Measurements from ENCODE around the gene TSHR.
"Not testable (repeated sequence)": the region's sequence is repeated elsewhere in the genome, so short reads cannot be mapped to it uniquely, and the experiment has no call there.

TSHR gene

DNA sequence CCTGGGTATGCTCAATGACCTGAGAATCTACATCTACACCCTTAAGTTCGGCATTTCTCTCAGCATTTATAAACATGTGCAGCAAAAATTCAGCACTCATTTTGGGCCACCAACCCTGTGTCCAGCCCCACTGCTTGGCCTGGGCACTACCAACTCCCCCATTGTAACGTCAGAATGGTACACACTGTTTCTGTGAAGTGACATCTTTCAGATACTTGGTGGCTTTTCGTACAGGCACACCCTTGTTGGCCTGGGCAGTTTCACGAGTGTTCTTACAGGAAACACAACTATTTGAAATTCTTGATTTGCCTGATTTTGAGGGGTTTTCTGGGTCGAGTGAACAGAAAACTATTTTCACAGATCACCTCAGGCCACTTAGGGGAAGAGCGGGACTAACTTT is 46.0 kb downstream of the TSHR start:
- DNase-seq = no peak

DNA sequence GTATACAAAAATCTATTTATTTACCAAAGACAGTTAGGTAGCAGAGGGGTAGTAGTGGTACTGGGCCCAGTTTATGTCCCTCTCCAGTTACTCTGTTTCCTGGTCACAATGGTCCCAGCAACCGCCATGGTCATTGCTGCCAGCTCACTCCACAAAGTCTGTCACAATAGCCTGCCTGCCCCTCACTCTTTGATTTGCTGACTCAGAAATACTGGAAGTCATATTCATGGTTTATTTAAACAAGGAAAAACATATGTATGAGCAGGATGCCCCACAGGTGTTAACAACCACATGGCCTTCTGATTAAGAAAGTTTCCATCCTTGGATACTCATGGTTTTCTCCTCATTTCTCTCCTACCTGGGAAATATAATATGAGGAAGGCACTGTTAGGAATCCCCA is 49.2 kb downstream of the TSHR start:
- peak; percentile 9 for DNase-seq

DNA sequence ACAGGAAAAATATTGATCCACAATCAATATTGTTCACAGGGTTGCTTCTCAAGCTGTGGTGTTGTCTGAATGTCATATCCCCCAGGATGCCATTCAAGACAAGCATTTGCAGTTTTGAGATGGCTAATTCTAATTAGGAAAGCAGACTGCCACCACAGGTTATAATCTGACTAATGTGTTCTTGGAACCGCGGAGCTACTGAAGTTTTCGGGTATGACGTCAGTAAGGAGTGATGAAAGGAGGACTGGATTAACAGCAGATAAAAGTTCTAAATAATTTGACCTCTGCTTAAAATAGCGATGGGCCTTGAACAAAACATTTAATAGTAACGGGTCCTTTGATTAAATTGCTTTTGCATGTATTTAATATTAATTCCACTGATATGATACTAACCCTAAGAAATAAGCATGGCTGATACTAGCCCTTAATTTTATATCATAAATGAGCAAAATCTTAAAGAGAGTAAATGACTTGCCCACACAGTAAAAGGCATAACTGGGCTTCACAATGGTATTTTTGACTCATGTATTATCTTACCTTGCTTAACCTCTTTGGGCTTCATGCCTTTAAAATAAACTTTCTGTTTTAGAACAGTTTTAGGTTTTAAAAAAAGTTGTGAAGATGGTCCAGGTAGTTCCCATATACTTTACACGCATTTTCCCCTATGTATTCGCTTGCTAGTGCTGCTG is 50.3 kb downstream of the TSHR start:
- no peak for DNase-seq

DNA sequence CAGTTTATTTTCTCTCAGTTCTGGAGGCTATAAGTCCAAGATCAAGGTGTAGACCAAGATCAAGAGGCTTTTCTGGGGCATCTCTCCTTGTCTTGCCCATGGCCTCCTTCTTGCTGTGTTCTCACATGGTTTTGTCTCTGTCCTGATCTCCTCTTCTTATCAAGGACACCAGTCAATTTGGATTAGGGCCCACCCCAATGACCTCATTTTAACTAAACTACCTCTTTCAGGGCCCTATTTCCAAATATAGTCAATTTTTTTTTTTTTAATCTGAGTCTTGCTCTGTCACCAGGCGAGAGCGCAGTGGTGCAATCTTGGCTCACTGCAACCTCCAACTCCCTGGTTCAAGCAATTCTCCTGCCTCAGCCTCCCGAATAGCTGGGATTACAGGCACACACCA is 50.8 kb downstream of the TSHR start:
- DNase-seq = no peak

DNA sequence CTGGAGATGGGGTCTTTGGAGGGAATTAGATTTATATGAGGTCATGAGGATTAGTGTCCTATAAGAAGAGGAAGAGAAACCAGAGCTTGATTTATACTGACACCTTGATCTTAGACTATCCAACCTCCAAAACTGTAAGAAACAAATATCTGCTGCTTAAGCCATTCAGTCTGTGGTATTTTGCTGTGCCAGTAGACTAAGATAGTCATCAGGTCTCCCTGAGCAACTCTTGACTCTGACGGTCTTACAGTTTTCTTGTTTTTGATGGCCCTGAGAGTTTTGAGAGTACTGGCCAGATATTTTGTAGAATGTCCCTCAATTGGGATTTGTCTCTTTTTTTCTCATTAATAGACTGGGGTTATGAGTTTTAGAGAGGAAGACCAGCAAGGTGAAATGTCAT is 51.7 kb downstream of the TSHR start:
- no peak for DNase-seq

DNA sequence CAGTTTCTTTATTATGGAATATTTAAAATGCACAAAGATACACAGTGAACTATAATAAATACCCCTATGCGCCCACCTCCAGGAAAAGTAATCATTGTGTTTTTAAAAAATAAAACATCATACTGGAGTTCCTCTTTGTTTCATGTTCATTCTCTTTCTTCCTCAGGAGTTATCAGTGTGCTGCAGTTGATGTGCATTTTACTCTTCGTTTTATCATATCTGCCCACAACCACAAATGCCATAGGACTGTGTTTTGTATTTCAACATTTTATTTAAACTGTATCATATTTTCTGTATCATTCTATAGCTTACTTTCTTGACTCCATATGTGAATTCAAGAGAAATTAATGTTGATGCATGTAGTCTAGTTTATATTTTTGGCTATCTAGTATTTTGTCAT is 53.9 kb downstream of the TSHR start:
- no peak for DNase-seq

DNA sequence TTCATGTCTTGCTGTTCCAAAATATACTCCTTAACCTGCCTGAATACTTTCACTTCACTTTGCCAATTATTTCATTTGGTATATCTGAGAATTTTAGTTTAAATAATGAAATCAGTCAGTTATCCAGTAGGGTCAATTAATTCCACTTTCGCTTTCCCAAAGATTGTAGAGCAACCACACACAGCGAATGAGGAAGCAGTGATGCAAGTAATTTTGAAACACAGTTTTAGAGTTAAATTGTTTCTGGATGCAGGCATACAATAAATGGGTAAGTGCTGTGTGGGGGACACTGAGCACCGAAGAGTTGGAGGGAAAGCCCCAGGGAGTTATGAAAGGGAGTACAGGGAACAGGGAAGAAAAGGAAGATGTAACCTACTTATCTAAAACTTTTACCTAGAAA is 62.8 kb downstream of the TSHR start:
- DNase-seq = no peak

DNA sequence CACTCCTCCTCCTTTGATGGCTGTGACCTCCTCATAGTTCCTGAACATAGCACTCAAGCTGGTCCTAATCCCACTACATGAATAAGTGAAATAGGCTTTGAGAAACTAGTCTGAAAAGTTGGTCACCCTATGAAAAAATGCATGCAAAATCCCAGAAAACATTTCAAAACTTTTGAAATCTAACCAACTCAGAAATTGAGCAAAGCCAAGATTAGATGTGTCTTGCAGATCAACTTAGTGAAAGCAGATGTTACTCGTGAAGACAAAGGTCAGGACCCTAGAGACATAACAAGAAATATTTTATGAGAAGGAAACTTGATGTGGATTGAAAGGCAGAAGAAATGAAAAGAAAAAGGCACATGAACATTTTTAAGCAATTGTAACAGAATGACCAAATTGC is 63.3 kb downstream of the TSHR start:
- no peak for DNase-seq

DNA sequence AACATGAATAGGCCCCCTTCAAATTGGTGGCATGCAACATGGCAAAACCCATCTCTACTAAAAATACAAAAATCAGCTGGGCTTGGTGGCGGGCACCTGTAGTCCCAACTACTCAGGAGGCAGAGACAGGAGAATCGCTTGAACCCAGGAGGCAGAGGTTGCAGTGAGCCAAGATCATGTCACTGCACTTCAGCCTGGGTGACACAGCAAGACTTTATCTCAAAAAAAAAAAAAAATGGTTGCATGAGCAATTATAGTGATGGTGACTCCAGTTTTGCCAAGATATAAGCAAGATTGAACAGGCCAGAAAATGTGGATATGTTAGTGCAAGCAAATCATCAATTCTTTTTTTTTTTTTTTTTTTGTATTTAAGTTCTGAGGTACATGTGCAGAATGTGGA is 63.7 kb downstream of the TSHR start:
- not testable (repeated sequence) for DNase-seq

DNA sequence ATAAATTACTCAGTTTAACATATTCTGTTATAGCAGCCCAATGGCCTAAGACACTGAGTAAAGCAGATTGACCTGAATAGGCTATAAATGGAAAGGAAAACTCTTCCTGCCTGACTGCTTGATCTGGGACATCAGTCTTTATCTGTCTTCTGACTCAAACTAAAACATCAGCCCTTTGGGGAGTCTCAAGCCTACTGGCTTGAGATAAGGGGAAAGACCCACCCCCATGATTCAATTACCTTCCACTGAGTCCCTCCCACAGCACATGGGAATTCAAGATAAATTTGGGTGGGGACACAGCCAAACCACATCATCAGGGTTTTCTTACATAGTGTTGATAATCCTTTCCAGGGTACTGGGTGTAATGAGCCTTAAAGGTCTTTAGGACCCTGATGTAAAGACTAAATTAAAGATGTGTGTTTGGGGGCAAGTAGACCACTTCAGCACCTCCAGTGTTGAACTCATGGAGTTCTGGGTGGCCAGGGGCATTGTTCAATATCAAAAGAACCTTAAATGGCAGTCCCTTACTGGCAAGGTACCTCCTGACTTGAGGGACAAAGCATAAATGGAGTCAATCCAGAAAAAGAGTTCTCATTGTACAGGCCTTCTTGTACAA is 67.8 kb downstream of the TSHR start:
- DNase-seq = no peak

DNA sequence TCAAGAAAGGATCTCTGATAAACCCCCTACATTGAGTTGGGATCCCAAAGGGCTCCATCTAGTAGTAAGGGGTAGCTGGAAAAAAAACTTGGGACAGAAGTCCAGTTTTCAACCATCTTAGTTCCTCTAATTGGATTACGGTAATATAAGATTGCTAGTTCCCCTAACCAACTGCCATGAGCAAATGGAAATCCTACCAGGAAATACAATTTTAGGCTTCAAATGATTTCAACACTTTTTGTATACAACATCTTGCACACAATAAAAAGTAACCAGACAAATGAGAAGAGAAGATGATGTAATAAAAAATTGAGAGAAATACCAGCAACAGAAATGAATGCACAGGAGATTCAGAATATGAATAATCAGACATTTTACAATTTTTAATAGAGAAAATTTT is 73.0 kb downstream of the TSHR start:
- no peak for DNase-seq

DNA sequence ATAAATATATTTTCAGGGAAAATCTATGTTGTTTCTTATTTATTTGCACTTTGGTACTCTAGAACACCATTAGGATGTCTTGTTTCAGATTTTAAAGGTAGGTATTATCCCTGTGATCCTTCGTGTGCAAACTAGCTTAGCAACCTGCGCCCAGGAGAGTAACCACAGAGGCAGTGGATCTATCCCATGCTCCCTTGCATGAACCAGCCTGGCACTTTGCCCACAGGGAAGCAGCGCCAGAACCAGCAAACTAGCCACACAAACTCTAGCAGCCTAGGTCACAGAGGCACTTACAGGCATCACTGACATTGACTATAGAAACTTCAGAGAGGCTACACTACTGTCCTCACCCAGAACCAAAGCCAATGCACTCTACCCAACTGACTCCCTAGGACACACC is 76.1 kb downstream of the TSHR start:
- DNase-seq = no peak

DNA sequence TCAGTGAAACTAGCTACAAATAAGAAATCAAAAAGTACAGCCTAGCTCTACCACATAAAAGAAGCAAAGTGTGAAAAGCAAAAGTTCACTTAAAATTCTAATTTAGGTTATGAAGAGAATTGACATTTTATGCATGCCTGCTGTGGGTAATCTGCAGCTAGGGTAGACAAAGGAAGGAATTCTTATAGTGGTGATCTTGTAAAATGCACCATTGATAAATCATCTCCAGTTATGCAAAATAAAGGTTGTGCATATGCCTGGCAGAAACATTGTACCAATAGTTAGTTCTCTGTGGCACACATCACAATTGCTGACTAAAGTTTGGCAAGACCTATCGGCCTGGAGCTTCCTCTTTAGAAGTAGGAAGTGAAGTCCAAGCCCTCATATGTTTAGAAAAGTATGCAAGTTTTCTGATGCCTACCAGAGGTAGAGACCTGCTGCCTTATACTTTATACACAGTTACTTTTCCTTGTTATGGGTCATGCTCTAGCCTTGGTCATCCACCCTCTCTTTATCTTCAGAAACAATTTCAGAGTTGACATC is 78.3 kb downstream of the TSHR start:
- DNase-seq = no peak

DNA sequence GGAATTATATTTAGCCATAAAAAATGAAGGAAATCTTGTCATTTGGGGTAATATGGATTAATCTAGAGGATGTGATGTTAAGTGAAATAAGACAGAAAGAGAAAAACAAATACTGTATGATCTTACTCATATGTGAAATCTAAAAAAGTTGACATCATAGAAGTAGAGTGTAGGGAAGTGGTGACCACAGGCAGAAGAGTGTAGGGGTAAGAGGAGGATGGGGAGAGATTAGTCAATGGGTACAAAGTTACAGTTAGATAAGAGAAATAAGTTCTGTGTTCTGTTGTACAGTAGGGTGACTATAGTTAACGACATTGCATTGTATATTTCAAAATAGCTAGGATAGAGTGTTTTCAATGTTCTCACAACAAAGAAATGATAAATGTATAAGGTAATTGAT is 87.0 kb downstream of the TSHR start:
- no peak for DNase-seq

DNA sequence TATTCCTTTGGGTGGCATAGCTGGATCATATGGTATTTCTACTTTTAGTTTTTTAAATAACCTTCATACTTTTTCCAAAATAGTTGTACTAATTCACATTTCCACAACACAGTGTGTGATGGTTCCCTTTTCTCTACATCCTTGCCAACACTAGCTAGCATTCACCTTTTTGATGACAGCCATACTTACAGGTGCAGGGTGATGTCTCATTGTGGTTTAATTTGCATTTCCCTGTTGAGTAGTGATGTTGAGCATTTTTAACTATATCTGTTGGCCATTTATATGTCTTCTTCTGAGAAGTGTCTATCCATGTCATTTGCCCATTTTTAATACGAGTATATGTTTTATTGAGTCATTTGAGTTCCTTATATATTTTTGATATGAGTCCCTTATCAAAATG is 96.1 kb downstream of the TSHR start:
- DNase-seq = no peak

DNA sequence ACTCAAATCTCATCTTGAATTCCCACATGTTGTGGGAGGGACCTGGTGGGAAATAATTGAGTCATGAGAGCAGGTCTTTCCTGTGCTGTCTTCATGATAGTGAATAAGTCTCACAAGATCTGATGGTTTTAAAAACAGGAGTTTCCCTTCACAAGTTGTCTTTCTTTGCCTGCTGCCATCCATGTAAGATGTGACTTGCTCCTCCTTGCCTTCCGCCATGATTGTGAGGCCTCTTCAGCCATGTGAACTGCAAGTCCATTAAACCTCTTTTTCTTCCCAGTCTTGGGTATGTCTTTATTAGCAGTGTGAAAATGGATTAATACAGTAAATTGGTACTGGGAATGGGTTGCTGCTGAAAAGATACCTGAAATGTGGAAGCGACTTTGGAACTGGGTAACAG is 98.6 kb downstream of the TSHR start:
- not testable (repeated sequence) for DNase-seq

DNA sequence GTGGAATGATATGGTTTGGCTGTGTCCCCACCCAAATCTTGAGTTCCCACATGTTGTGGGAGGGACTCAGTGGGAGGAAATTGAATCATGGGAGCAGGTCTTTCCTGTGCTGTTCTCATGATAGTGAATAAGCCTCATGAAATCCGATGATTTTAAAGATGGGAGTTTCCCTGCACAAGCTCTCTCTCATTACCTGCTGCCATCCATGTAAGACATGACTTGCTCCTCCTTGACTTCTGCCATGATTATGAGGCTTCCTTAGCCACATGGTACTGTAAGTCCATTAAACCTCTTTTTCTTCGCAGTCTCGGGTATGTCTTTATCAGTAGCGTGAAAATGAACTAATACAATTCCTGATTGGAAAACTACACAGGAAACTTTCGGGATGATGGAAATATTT is 100.5 kb downstream of the TSHR start:
- no peak for DNase-seq

DNA sequence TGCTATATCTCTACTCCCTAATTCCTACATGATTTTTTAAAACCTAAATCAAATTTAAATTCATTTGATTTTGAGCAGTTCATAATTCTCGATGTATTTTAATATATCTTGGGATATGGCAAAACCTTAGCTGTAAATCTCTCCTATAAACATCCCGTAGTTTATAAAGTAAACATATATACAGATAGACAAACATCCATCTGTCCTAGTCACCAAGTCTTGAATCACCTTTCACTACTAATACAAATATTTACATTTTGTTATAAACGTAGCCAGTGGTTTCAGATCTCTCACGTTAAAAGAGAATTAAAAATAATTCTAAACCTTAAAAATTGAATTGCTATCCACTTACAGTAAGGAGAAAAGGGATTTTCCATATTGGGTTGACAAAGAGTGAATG is 107.0 kb downstream of the TSHR start:
- no peak for DNase-seq

DNA sequence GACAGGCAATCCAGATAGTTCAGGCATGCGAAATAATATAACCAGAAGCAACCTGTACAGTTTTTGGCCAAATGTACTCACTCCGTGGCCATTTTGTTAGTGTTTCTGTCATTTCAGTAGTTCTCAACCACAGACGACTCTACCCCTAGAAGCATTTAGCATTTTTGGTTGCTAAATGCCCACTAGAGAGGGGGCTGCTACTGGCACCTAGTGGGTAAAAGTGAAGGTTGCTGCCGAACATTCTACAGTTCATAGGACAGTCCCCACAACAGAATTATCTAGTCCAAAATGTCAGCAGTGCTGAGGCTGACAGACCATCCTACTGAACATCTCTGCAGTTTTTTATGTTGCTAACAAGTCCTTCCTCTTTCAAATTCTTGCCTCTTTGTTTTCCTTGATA is 107.4 kb downstream of the TSHR start:
- DNase-seq = peak; percentile 18

DNA sequence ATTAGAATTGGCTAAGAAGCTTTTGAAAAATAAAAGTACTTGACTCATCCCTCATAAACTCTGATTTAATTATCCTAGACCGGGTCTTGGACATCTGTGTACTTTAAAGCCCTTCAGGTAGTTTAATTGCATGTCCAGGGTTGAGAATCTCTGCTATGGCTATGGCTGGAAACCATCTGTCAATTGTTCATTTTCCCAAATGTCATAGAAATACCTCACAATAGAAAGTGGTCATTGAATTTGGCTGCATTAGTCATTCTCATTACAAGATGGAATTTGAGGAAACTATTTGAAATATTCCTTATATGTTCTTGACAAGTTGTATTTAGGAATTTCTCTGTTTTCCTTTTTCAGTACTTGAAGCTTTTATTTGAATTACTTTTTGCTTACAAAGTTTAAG is 111.3 kb downstream of the TSHR start:
- no peak for DNase-seq

DNA sequence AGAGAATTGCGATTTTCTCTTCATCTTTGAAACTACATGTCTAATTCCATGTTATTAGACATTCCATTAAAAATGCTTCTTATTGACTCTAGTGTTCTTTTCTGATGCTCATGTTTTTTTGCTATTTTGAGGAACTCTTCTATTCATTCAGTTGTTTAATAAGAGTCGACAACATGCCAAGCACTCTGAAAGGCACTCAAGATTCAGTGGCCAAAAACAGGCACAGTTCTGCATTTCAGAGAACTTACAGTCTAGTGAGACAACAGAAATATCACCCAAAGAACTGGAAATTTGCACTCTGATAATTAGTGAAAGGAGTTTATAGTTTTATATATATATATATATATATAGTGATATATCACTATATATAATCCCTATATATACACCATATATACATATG is 111.7 kb downstream of the TSHR start:
- DNase-seq = no peak

DNA sequence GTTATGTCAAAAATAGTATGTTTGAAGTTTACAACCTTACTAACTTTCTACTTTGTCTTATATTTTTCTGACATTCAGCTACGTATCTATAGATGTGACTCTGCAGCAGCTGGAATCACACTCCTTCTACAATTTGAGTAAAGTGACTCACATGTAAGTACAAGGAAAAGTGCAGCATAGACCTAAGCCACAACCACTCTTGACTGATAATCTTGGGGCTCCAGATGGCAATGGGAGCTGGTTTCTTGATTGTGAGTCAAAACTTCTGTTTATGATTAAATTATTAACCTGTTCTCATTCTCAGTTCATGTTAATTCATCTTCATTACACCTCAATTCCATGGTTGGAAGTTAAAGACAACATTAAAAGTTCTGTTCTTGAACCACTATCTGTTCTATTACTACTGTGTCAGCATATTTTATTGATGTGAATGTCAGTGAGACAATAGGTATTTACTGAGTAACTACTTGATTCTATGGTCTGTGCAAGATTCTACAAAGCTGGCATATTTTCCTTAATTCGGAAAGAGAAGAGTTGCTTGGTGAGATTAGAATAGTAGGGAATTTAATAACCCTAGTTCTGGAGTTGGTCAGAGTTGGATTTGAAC is 112.9 kb downstream of the TSHR start:
- no peak for DNase-seq

DNA sequence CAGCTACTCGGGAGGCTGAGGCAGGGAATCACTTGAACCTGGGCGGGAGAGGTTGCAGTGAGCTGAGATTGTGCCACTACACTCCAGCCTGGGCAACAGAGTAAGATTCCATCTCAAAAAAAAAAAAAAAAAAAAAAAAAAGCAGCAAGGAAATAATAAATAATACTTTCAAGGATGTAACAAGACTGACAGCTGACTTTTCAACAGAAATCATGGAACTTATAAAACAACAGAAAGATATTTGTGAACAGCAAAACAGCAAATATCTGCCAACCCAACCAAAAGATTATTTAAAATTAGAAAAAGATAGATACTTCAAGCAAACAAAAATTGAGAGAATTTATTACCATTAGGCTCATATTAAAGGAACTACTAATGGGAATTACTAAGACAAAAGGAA is 115.1 kb downstream of the TSHR start:
- no peak for DNase-seq

DNA sequence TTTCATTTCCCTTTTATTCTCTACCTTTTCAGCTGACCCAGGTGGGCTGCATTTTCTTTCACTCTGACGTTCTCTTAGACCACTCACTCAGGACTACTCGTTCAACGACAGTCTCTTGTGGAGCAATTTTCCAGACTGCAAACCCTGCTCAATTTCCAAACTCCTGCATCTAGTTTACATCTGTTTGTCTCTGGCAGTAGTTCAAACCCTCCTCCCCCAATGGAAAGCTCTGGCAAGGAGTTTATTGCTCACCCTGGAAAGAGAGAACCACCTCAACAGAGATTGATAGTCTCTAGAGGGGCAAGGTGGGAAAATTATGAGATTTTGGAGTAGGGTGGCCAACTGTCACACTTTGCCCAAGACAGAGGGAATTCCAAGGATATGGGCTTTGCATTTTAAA is 130.2 kb downstream of the TSHR start:
- no peak for DNase-seq

DNA sequence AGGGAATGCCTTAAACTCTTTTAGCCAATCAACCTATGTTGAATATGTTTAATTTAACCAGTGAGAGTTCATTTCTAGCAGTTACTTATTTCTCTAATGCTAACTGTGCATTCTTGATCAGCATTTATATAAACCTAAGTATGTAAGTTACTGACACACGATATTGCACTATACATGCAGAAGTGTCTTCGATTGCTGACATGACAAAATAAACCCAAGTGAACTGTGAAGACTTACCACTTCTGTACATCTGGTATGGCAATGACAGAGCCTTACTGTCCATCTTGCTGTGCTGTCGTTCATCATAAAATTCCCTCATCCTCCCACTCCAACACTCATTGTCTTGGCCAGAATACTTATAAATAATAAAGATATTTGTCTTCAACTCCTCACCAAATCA is 131.8 kb downstream of the TSHR start:
- DNase-seq = no peak

Data from retina (tissue), 1 donor.